H9 (cell line): ENCODE data around the gene KCNH1. TPM values are rescaled to one million over a fixed set of nuclear protein-coding genes. Genes with fewer than 3 reads are reported as not detected.

Experiments
- DNase-seq: peaks from one replicate; pipeline ENCODE4 v3.0.0-alpha.2; 2017
- H2AFZ ChIP-seq: one replicate; pipeline ENCODE4 v1.6.1; 2013; ENCODE audit warnings: mild to moderate bottlenecking, low read length, control low read depth, moderate library complexity
- H2AK5ac ChIP-seq: 2 replicates; pipeline ENCODE4 v1.6.1; 2013; ENCODE audit warnings: low read length, control low read depth, mixed read lengths; ENCODE audit not compliant: insufficient read length
- H2BK120ac ChIP-seq: one replicate; pipeline ENCODE4 v1.6.1; 2013; ENCODE audit warnings: low read depth, mild to moderate bottlenecking, low read length, control low read depth, inconsistent platforms; ENCODE audit not compliant: poor library complexity, severe bottlenecking
- H2BK12ac ChIP-seq: 2 replicates; pipeline ENCODE4 v1.6.1; 2013; ENCODE audit warnings: low read length, control low read depth, mixed read lengths, low read depth; ENCODE audit not compliant: insufficient read length
- H2BK15ac ChIP-seq: 2 replicates; pipeline ENCODE4 v1.6.1; 2013; ENCODE audit warnings: low read depth, low read length, control low read depth
- H2BK20ac ChIP-seq: one replicate; pipeline ENCODE4 v1.6.1; 2013; ENCODE audit warnings: low read depth, mild to moderate bottlenecking, low read length, control low read depth, inconsistent platforms; ENCODE audit not compliant: poor library complexity, severe bottlenecking
- H2BK5ac ChIP-seq: 2 replicates; pipeline ENCODE4 v1.6.1; 2013; ENCODE audit warnings: low read length, control low read depth, mixed read lengths; ENCODE audit not compliant: insufficient read length
- H3K14ac ChIP-seq: 2 replicates; pipeline ENCODE4 v1.6.1; 2013; ENCODE audit warnings: low read length, control low read depth; ENCODE audit not compliant: insufficient read depth
- H3K18ac ChIP-seq: 2 replicates; pipeline ENCODE4 v1.6.1; 2013; ENCODE audit warnings: low read depth, mild to moderate bottlenecking, mixed read lengths, low read length, control low read depth; ENCODE audit not compliant: insufficient read length
- H3K23ac ChIP-seq: 2 replicates; pipeline ENCODE4 v1.6.1; 2013; ENCODE audit warnings: low read length, control low read depth, mixed read lengths, low read depth; ENCODE audit not compliant: insufficient read length
- H3K23me2 ChIP-seq: 2 replicates; pipeline ENCODE4 v1.6.1; 2013; ENCODE audit warnings: low read depth, mild to moderate bottlenecking, mixed read lengths, low read length, control low read depth; ENCODE audit not compliant: insufficient read length, poor library complexity, severe bottlenecking
- H3K27ac ChIP-seq: 2 replicates; pipeline ENCODE4 v1.5.1; 2013; ENCODE audit warnings: low read length, control low read depth, mixed read lengths, low read depth; ENCODE audit not compliant: insufficient read length
- H3K27me3 ChIP-seq: 2 replicates; pipeline ENCODE4 v1.6.1; 2013; ENCODE audit warnings: low read length, control low read depth, inconsistent platforms; ENCODE audit not compliant: insufficient read depth
- H3K4ac ChIP-seq: 2 replicates; pipeline ENCODE4 v1.6.1; 2013; ENCODE audit warnings: low read depth, mild to moderate bottlenecking, control low read depth, inconsistent platforms, low read length, moderate library complexity
- H3K4me1 ChIP-seq: 2 replicates; pipeline ENCODE4 v1.6.1; 2013; ENCODE audit warnings: low read length, control low read depth, inconsistent platforms; ENCODE audit not compliant: insufficient read depth
- H3K4me2 ChIP-seq: 2 replicates; pipeline ENCODE4 v1.6.1; 2013; ENCODE audit warnings: low read length, control low read depth, mixed read lengths; ENCODE audit not compliant: insufficient read length, insufficient read depth
- H3K56ac ChIP-seq: 2 replicates; pipeline ENCODE4 v1.6.1; 2013; ENCODE audit warnings: low read depth, mild to moderate bottlenecking, mixed read lengths, low read length, control low read depth; ENCODE audit not compliant: insufficient read length
- H3K79me1 ChIP-seq: 2 replicates; pipeline ENCODE4 v1.6.1; 2013; ENCODE audit warnings: low read depth, mild to moderate bottlenecking, moderate library complexity, low read length, control low read depth, inconsistent platforms; ENCODE audit not compliant: insufficient read depth, poor library complexity, severe bottlenecking
- H3K79me2 ChIP-seq: 2 replicates; pipeline ENCODE4 v1.6.1; 2013; ENCODE audit warnings: low read length, control low read depth, inconsistent platforms; ENCODE audit not compliant: insufficient read depth
- H3K9ac ChIP-seq: 2 replicates; pipeline ENCODE4 v1.6.1; 2013; ENCODE audit warnings: low read length, control low read depth, mixed read lengths; ENCODE audit not compliant: insufficient read length; ENCODE audit errors: extremely low read depth
- H3K9me3 ChIP-seq: one replicate; pipeline ENCODE4 v1.6.1; 2013; ENCODE audit warnings: low read depth, low read length, inconsistent platforms; ENCODE audit not compliant: control insufficient read depth
- H3T11ph ChIP-seq: one replicate; pipeline ENCODE4 v1.6.1; 2013; ENCODE audit warnings: mild to moderate bottlenecking, low read length, control low read depth, inconsistent platforms
- H4K20me1 ChIP-seq: one replicate; pipeline ENCODE4 v1.6.1; 2013; ENCODE audit not compliant: control insufficient read depth, insufficient read length, insufficient read depth
- H4K5ac ChIP-seq: 2 replicates; pipeline ENCODE4 v1.6.1; 2013; ENCODE audit warnings: low read depth, mild to moderate bottlenecking, mixed read lengths, low read length, control low read depth; ENCODE audit not compliant: insufficient read length
- H4K8ac ChIP-seq: replicated peaks from 2 replicates; pipeline ENCODE4 v1.6.1; 2013; ENCODE audit warnings: low read length, control low read depth, mixed read lengths, low read depth; ENCODE audit not compliant: insufficient read length
- H4K91ac ChIP-seq: 2 replicates; pipeline ENCODE4 v1.6.1; 2013; ENCODE audit warnings: low read depth, mild to moderate bottlenecking, moderate library complexity, mixed read lengths, low read length, control low read depth; ENCODE audit not compliant: insufficient read length
- H3K27ac Mint-ChIP-seq, 3 experiments: 2 replicates in 2 of 3; 3 replicates in 1 of 3; pipeline ENCODE4 v1.8.0; 2020 to 2021; ENCODE audit warnings: mixed read lengths in 3 of 3, mild to moderate bottlenecking in 1 of 3, moderate library complexity in 1 of 3
- H3K27me3 Mint-ChIP-seq: 2 replicates; pipeline ENCODE4 v1.8.0; 2021; ENCODE audit warnings: low read depth, mild to moderate bottlenecking, moderate library complexity, mixed read lengths
- H3K36me3 Mint-ChIP-seq, 3 experiments: 2 replicates in 2 of 3; 3 replicates in 1 of 3; pipeline ENCODE4 v1.8.0; 2020 to 2021; ENCODE audit warnings: low read depth in 3 of 3, mixed read lengths in 3 of 3; ENCODE audit not compliant: insufficient read depth in 1 of 3
- H3K4me1 Mint-ChIP-seq, 2 experiments: 2 replicates each; pipeline ENCODE4 v1.8.0; 2020; ENCODE audit warnings: mixed read lengths in 2 of 2
- H3K4me3 Mint-ChIP-seq, 2 experiments: 2 replicates in 1 of 2; 3 replicates in 1 of 2; pipeline ENCODE4 v1.8.0; 2020 to 2021; ENCODE audit warnings: mild to moderate bottlenecking in 2 of 2, mixed read lengths in 2 of 2, moderate library complexity in 1 of 2
- H3K9me3 Mint-ChIP-seq, 2 experiments: 2 replicates in 1 of 2; 3 replicates in 1 of 2; pipeline ENCODE4 v1.8.0; 2020; ENCODE audit warnings: mild to moderate bottlenecking in 2 of 2, mixed read lengths in 2 of 2, moderate library complexity in 1 of 2
- CTCF ChIP-seq: fragments of 200-600 bp; sonication (generic); conservative IDR thresholded peaks from 3 replicates; pipeline ENCODE4 v1.8.0; 2021; ENCODE audit warnings: antibody characterized with exemption, mild to moderate bottlenecking
- WGBS: extraction: QIAGEN DNeasy Blood & Tissue Kit; methylation state at CpG from one replicate; pipeline ENCODE4 v1.1.7; 2013; ENCODE audit warnings: missing lambda C conversion rate, low lambda C conversion rate, mixed read lengths; ENCODE audit not compliant: insufficient read length; ENCODE audit errors: extremely low coverage; 5-methylcytosine and 5-hydroxymethylcytosine counted together
- total RNA-seq: library from RNA; stranded (reverse); gene quantifications from 2 replicates; pipeline ENCODE4 v1.2.1, GENCODE V29; 2021

The KCNH1 gene
- total RNA-seq, 1 experiment from 2014 or later = 0.11 TPM

- no peak overlapping the region for H2BK12ac ChIP-seq
These were observed 38.6 kb downstream of the KCNH1 start for GRCh38 chr1:211095381-211095780.

More at GRCh38 chr1:211095381-211095780, 38.6 kb downstream of the KCNH1 start:
- no peak overlapping the region for H2BK20ac ChIP-seq
- no peak overlapping the region for H2BK120ac ChIP-seq
- Mint-ChIP-seq H3K4me1 (no peaks in the 10 kb centered on the region), H3K9me3 (peaks cover 3 to 4% of the 10 kb centered on the region in 2 experiments; a peak in 2 of 5 replicates), H3K36me3 (peaks cover 0 to 4% (median 3%) of the 10 kb centered on the region in 3 experiments; a peak in 3 of 7 replicates), H3K27ac (no peak overlapping the region), H3K4me3 (no peak overlapping the region), H3K27me3 (no peaks in the 10 kb centered on the region; the same call in 1 of the 2 replicates)
- H4K8ac ChIP-seq = no peak overlapping the region
- H3K79me2 ChIP-seq = no peaks in the 10 kb centered on the region
- H3K4ac ChIP-seq = no peak overlapping the region
- no peak overlapping the region for H3K4me2 ChIP-seq
- H2AK5ac ChIP-seq = no peak overlapping the region
- DNase-seq = no peak
- no peaks in the 10 kb centered on the region for H3K27me3 ChIP-seq
- H3K23me2 ChIP-seq = no peaks in the 10 kb centered on the region
- H3K56ac ChIP-seq = no peak overlapping the region
- no peaks in the 10 kb centered on the region for H3K4me1 ChIP-seq
- H2BK15ac ChIP-seq = no peak overlapping the region
- no peak overlapping the region for H3T11ph ChIP-seq
- H3K9ac ChIP-seq = no peak overlapping the region
- no peak overlapping the region for H3K18ac ChIP-seq
- no peak overlapping the region for H3K14ac ChIP-seq
- no peak for TF ChIP-seq CTCF
- H4K5ac ChIP-seq = no peak overlapping the region
- H3K27ac ChIP-seq = no peak overlapping the region
- H4K91ac ChIP-seq = no peak overlapping the region
- WGBS = no CpG with 5 or more reads among the region's 2 CpGs
- no peaks in the 10 kb centered on the region for H3K9me3 ChIP-seq
- no peak overlapping the region for H2AFZ ChIP-seq
- H3K23ac ChIP-seq = no peak overlapping the region
- H2BK5ac ChIP-seq = no peak overlapping the region
- H4K20me1 ChIP-seq = no peaks in the 10 kb centered on the region
- no peaks in the 10 kb centered on the region for H3K79me1 ChIP-seq
